ENCODE data around the gene SFRP2. TPM values are rescaled to one million over a fixed set of nuclear protein-coding genes. Genes with fewer than 3 reads are reported as not detected.

SFRP2 gene
- total RNA-seq, 4 donors from 2014 or later = 0.59 to 0.86 (median 0.83) TPM; not detected in 1

DNA sequence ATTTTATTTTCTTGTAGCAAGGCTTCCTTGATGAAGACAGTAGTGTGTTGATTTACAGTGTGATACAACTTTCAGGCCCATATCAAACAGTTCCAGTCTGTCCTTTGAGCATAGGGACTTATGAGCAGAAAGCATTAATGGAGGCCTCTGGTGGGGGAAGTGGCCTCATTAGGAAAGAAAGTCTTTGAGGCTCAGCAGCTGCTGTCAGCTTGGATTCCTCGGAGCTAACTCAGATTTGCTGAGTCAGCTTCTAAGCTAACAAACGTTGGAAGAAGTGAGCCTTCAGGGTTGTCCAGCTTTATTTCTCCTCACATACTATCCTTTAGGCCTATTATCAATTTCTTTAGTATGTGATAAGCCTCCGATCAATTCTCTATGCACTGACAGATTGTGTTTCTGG is 15.8 kb upstream of the SFRP2 start:
- Histone ChIP-seq H3K4me3 (no peak overlapping the region), H3K27me3 (no peaks in the 10 kb centered on the region), H3K4me1 (no peaks in the 10 kb centered on the region), H3K9me3 (no peaks in the 10 kb centered on the region), H3K27ac (no peak overlapping the region), H3K36me3 (no peaks in the 10 kb centered on the region)
- ATAC-seq (no peak), DNase-seq (no peak)
- intact Hi-C loops (cut with DNase I; ENCODE audit: low total_unique reads) (no loop called here), in situ Hi-C loops (cut with MboI; ENCODE audit: low sequenced_read_pairs in 4 of 4) (no loop called here)
- TF ChIP-seq, protein P1, sequence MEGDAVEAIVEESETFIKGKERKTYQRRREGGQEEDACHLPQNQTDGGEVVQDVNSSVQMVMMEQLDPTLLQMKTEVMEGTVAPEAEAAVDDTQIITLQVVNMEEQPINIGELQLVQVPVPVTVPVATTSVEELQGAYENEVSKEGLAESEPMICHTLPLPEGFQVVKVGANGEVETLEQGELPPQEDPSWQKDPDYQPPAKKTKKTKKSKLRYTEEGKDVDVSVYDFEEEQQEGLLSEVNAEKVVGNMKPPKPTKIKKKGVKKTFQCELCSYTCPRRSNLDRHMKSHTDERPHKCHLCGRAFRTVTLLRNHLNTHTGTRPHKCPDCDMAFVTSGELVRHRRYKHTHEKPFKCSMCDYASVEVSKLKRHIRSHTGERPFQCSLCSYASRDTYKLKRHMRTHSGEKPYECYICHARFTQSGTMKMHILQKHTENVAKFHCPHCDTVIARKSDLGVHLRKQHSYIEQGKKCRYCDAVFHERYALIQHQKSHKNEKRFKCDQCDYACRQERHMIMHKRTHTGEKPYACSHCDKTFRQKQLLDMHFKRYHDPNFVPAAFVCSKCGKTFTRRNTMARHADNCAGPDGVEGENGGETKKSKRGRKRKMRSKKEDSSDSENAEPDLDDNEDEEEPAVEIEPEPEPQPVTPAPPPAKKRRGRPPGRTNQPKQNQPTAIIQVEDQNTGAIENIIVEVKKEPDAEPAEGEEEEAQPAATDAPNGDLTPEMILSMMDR (IDR thresholded peaks at IDR 0.05 in 4 of 5, conservative IDR thresholded peaks at IDR 0.05 in 1 of 5) = no peak
- TF ChIP-seq POLR2A (IDR thresholded peaks at IDR 0.05) = no peak

DNA sequence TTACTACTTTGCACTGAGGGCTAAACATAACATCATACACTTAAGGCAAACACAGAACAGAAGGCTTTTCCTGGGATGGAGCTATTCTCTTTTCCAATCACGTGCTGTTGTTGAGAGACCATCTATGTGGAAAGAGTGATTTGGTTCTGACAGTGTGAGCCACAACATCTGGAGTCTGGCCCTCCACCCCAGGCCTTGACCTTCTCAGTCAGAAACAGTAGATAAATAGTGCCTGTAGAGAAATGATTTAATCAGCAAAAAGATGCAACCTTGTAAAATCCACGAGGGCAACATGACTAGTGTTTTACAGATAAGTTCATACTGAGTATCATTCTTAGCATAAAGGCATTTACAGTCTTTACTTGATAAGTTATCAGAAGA is 10.8 kb upstream of the SFRP2 start:
- DNase-seq = no peak
- Histone ChIP-seq H3K27me3 (peaks cover 0 to 3% (median 0%) of the 10 kb centered on the region in 3 donors), H3K36me3 (no peaks in the 10 kb centered on the region), H3K9me3 (no peaks in the 10 kb centered on the region), H3K4me1 (no peaks in the 10 kb centered on the region), H3K27ac (no peak overlapping the region), H3K4me3 (no peak overlapping the region)
- peak; percentile 56 to 60 for ATAC-seq
- in situ Hi-C loops (cut with MboI; ENCODE audit: low sequenced_read_pairs in 4 of 4) (loop anchor here in 1 of 4 donors (25.0 kb wide), 1 partner anchor 513 kb away; no protein-coding TSS in a partner anchor), intact Hi-C loops (cut with DNase I; ENCODE audit: low total_unique reads) (loop anchor here (10.0 kb wide), 1 partner anchor 205 kb away; no protein-coding TSS in a partner anchor)
- TF ChIP-seq, protein P1 (IDR thresholded peaks at IDR 0.05 in 4 of 5, conservative IDR thresholded peaks at IDR 0.05 in 1 of 5) = no peak
- TF ChIP-seq POLR2A (IDR thresholded peaks at IDR 0.05) = no peak

- Histone ChIP-seq H3K9me3 (no peaks in the 10 kb centered on the region), H3K4me3 (no peak overlapping the region), H3K27ac (no peak overlapping the region), H3K36me3 (no peaks in the 10 kb centered on the region), H3K4me1 (no peaks in the 10 kb centered on the region), H3K27me3 (peaks cover 0 to 3% (median 0%) of the 10 kb centered on the region in 3 donors)
- no peak for ATAC-seq
- in situ Hi-C loops (cut with MboI; ENCODE audit: low sequenced_read_pairs in 4 of 4) (loop anchor here in 1 of 4 donors (25.0 kb wide), 1 partner anchor 513 kb away; no protein-coding TSS in a partner anchor), intact Hi-C loops (cut with DNase I; ENCODE audit: low total_unique reads) (loop anchor here (10.0 kb wide), 1 partner anchor 206 kb away; no protein-coding TSS in a partner anchor)
- TF ChIP-seq, protein P1 (IDR thresholded peaks at IDR 0.05 in 4 of 5, conservative IDR thresholded peaks at IDR 0.05 in 1 of 5) = no peak
- no peak for DNase-seq
These were observed 10.2 kb upstream of the SFRP2 start for GRCh38 chr4:153798901-153799693.

- Histone ChIP-seq H3K27me3 (peaks cover 0 to 8% (median 6%) of the 10 kb centered on the region in 3 donors), H3K27ac (no peak overlapping the region)
- intact Hi-C loops (cut with DNase I; ENCODE audit: low total_unique reads) = loop anchor here (10.0 kb wide), 1 partner anchor 206 kb away; no protein-coding TSS in a partner anchor
These were observed 9.5 kb upstream of the SFRP2 start for GRCh38 chr4:153798420-153798819.

GRCh38 chr4:153794006-153794405 is 5.1 kb upstream of the SFRP2 start:
- ATAC-seq (no peak), DNase-seq (no peak)
- in situ Hi-C loops (cut with MboI; ENCODE audit: low sequenced_read_pairs in 4 of 4) = loop anchor here in 1 of 4 donors (25.0 kb wide), 1 partner anchor 518 kb away; no protein-coding TSS in a partner anchor
- TF ChIP-seq, protein P1 (IDR thresholded peaks at IDR 0.05 in 4 of 5, conservative IDR thresholded peaks at IDR 0.05 in 1 of 5) = no peak
- TF ChIP-seq POLR2A (IDR thresholded peaks at IDR 0.05) = no peak
- Histone ChIP-seq H3K4me3 (no peak overlapping the region), H3K27ac (no peak overlapping the region), H3K9me3 (no peaks in the 10 kb centered on the region), H3K4me1 (peaks cover 0 to 12% of the 10 kb centered on the region in 2 donors), H3K36me3 (no peaks in the 10 kb centered on the region), H3K27me3 (peaks cover 42 to 52% (median 47%) of the 10 kb centered on the region in 3 donors)
- intact Hi-C loops (cut with DNase I; ENCODE audit: low total_unique reads) = loop anchor here (10.0 kb wide), 1 partner anchor 211 kb away; no protein-coding TSS in a partner anchor

More at GRCh38 chr4:153798420-153798819, 9.5 kb upstream of the SFRP2 start:
- in situ Hi-C loops (cut with MboI; ENCODE audit: low sequenced_read_pairs in 4 of 4) = loop anchor here in 1 of 4 donors (25.0 kb wide), 1 partner anchor 514 kb away; no protein-coding TSS in a partner anchor
- H3K9me3 ChIP-seq = no peaks in the 10 kb centered on the region
- no peak for ATAC-seq
- no peak overlapping the region for H3K4me3 ChIP-seq
- no peak for TF ChIP-seq POLR2A (IDR thresholded peaks at IDR 0.05)
- no peaks in the 10 kb centered on the region for H3K4me1 ChIP-seq
- no peak for DNase-seq
- H3K36me3 ChIP-seq = no peaks in the 10 kb centered on the region
